GM21528 (cell line): ENCODE results near the gene SLC7A8.

Source experiments
- ATAC-seq: cut with Tn5 transposase; IDR thresholded peaks from one replicate; pipeline ENCODE4 v1.9.1; 2021; ENCODE audit warnings: mild to moderate bottlenecking, moderate library complexity; ENCODE audit not compliant: unreplicated experiment, low FRiP score

Gene SLC7A8

GRCh38 chr14:23162005-23162404 lies 21.5 kb downstream of the SLC7A8 start:
- ATAC-seq = no peak

- ATAC-seq = no peak
Measured at GRCh38 chr14:23160924-23161522, 22.4 kb downstream of the SLC7A8 start.

- ATAC-seq = no peak
Measured at GRCh38 chr14:23159532-23159931, 23.9 kb downstream of the SLC7A8 start.

GRCh38 chr14:23158779-23159178 lies 24.7 kb downstream of the SLC7A8 start:
- ATAC-seq = no peak

- no peak for ATAC-seq
Measured at GRCh38 chr14:23154964-23155587, 28.4 kb downstream of the SLC7A8 start.

GRCh38 chr14:23153851-23154796 lies 29.3 kb downstream of the SLC7A8 start:
- ATAC-seq = no peak

- ATAC-seq = no peak
Measured at GRCh38 chr14:23151342-23151741, 32.1 kb downstream of the SLC7A8 start.

- ATAC-seq = no peak
Measured at GRCh38 chr14:23149745-23150144, 33.7 kb downstream of the SLC7A8 start.

- ATAC-seq = no peak
Measured at GRCh38 chr14:23148591-23149249, 34.7 kb downstream of the SLC7A8 start.

- ATAC-seq = no peak
Measured at GRCh38 chr14:23147676-23148075, 35.8 kb downstream of the SLC7A8 start.

- ATAC-seq = no peak
Measured at GRCh38 chr14:23146980-23147379, 36.5 kb downstream of the SLC7A8 start.

- no peak for ATAC-seq
Measured at GRCh38 chr14:23146351-23146910, 37.0 kb downstream of the SLC7A8 start.

- no peak for ATAC-seq
Measured at GRCh38 chr14:23145794-23146350, 37.6 kb downstream of the SLC7A8 start.

GRCh38 chr14:23143911-23144310 lies 39.5 kb downstream of the SLC7A8 start:
- ATAC-seq = no peak

GRCh38 chr14:23142826-23143225 lies 40.6 kb downstream of the SLC7A8 start:
- ATAC-seq = no peak

- ATAC-seq = no peak
Measured at GRCh38 chr14:23141706-23142444, 41.6 kb downstream of the SLC7A8 start.

GRCh38 chr14:23140371-23140770 lies 43.1 kb downstream of the SLC7A8 start:
- ATAC-seq = no peak

- no peak for ATAC-seq
Measured at GRCh38 chr14:23139874-23140273, 43.6 kb downstream of the SLC7A8 start.

GRCh38 chr14:23137813-23138535 lies 45.5 kb downstream of the SLC7A8 start:
- ATAC-seq = no peak
